ENCODE results near the gene HDAC1.
"Not testable (repeated sequence)": the region's sequence is repeated elsewhere in the genome, so short reads cannot be mapped to it uniquely, and the experiment has no call there.

Gene HDAC1

GRCh38 chr1:32291708-32292538 lies at the start of gene HDAC1:
Gene HDAC1 (plus strand): TSS chr1:32292083. CDS start chr1:32292170, 87 bp downstream.
- peak; percentile 97 for DNase-seq

- peak; percentile 40 for DNase-seq
Measured at GRCh38 chr1:32242341-32242851, 49.5 kb upstream of the HDAC1 start.

- DNase-seq: peak; percentile 89
Measured at GRCh38 chr1:32246888-32247273, 45.0 kb upstream of the HDAC1 start, which contains the start of gene FAM167B. Gene FAM167B (plus strand): TSS chr1:32247222. CDS start chr1:32247422, 200 bp downstream.

GRCh38 chr1:32247452-32247851 lies 44.4 kb upstream of the HDAC1 start:
- DNase-seq: no peak

GRCh38 chr1:32247983-32248889 lies 43.6 kb upstream of the HDAC1 start:
- peak; percentile 65 for DNase-seq

GRCh38 chr1:32249831-32250525 lies 41.9 kb upstream of the HDAC1 start:
- no peak for DNase-seq

GRCh38 chr1:32250893-32251716 lies 40.8 kb upstream of the HDAC1 start, which contains the start of gene LCK:
Gene LCK (plus strand): TSS chr1:32251265. CDS start chr1:32274330, 23,065 bp downstream.
- no peak for DNase-seq

- no peak for DNase-seq
Measured at GRCh38 chr1:32255072-32256071, 36.5 kb upstream of the HDAC1 start.

GRCh38 chr1:32256473-32257226 lies 35.2 kb upstream of the HDAC1 start:
- no peak for DNase-seq

- no peak for DNase-seq
Measured at GRCh38 chr1:32257227-32257508, 34.7 kb upstream of the HDAC1 start.

GRCh38 chr1:32263236-32263593 lies 28.7 kb upstream of the HDAC1 start:
- not testable (repeated sequence) for DNase-seq

GRCh38 chr1:32263744-32264143 lies 28.1 kb upstream of the HDAC1 start:
- DNase-seq: no peak

- DNase-seq: no peak
Measured at GRCh38 chr1:32265846-32266245, 26.0 kb upstream of the HDAC1 start.

GRCh38 chr1:32266921-32267591 lies 24.8 kb upstream of the HDAC1 start:
- DNase-seq: peak; percentile 73

GRCh38 chr1:32269744-32270143 lies 22.1 kb upstream of the HDAC1 start:
- DNase-seq: no peak

GRCh38 chr1:32272557-32273390 lies 19.1 kb upstream of the HDAC1 start:
- DNase-seq: no peak

GRCh38 chr1:32273391-32274208 lies 18.3 kb upstream of the HDAC1 start:
- DNase-seq: no peak
